ENCODE results near the gene PAK5.

GRCh38 chr20:9574776-9575175 lies 264.1 kb downstream of the PAK5 start:
- no peak for TF ChIP-seq GATA2 (CRISPR knock-in tag; IDR thresholded peaks at IDR 0.05)
- no peak for TF ChIP-seq CTCF (IDR thresholded peaks at IDR 0.05)
- no peak for TF ChIP-seq EP300 (IDR thresholded peaks at IDR 0.05; ENCODE audit: borderline replicate concordance in 1 of 2, low read depth in 1 of 2, low read length in 1 of 2)
- no peak for TF ChIP-seq ZBTB33 (IDR thresholded peaks at IDR 0.05; ENCODE audit: borderline replicate concordance, low read depth)
- TF ChIP-seq MXI1 (IDR thresholded peaks at IDR 0.05; ENCODE audit: low read depth, low read length), result no peak
- TF ChIP-seq YY1 (IDR thresholded peaks at IDR 0.05; ENCODE audit: low read depth), result no peak
- TF ChIP-seq SMC3 (IDR thresholded peaks at IDR 0.05; ENCODE audit: low read depth, low read length), result no peak
- TF ChIP-seq MAX (IDR thresholded peaks at IDR 0.05; ENCODE audit: low read depth), result no peak
- no peak for TF ChIP-seq CHD2 (IDR thresholded peaks at IDR 0.05; ENCODE audit: low read length, partially characterized antibody)
- no peak for TF ChIP-seq REST (IDR thresholded peaks at IDR 0.05; ENCODE audit: low read depth, low read length)
- no peak for TF ChIP-seq RCOR1 (IDR thresholded peaks at IDR 0.05; ENCODE audit: low read length)
- no peak for TF ChIP-seq TAF1 (IDR thresholded peaks at IDR 0.05; ENCODE audit: borderline replicate concordance, low read depth, low read length)

All from SK-N-SH (cell line).